ENCODE measurements around the gene CIC.
"Not testable (repeated sequence)": the region's sequence is repeated elsewhere in the genome, so short reads cannot be mapped to it uniquely, and the experiment has no call there.

The CIC gene

GRCh38 chr19:42313096-42313839 is 44.2 kb downstream of the CIC start, which contains the start of gene TMEM145:
Gene TMEM145 (plus strand): TSS chr19:42313309. CDS start chr19:42313377, 68 bp downstream.
- DNase-seq (ENCODE audit: low spot score) = no peak

- no peak for DNase-seq (ENCODE audit: low spot score)
Observed at GRCh38 chr19:42313840-42314755, 45.0 kb downstream of the CIC start.

GRCh38 chr19:42315024-42315423 is 46.0 kb downstream of the CIC start:
- no peak for DNase-seq (ENCODE audit: low spot score)

- no peak for DNase-seq (ENCODE audit: low spot score)
Observed at GRCh38 chr19:42316223-42317211, 47.5 kb downstream of the CIC start.

- no peak for DNase-seq (ENCODE audit: low spot score)
Observed at GRCh38 chr19:42317535-42317934, 48.5 kb downstream of the CIC start.

GRCh38 chr19:42322305-42322704 is 53.3 kb downstream of the CIC start:
- DNase-seq (ENCODE audit: low spot score) = no peak

- no peak for DNase-seq (ENCODE audit: low spot score)
Observed at GRCh38 chr19:42323473-42323851, 54.4 kb downstream of the CIC start.

GRCh38 chr19:42323852-42324654 is 55.0 kb downstream of the CIC start:
- no peak for DNase-seq (ENCODE audit: low spot score)

- DNase-seq (ENCODE audit: low spot score) = no peak
Observed at GRCh38 chr19:42324655-42325307, 55.7 kb downstream of the CIC start.

GRCh38 chr19:42325308-42325895 is 56.4 kb downstream of the CIC start, which contains the start of gene MEGF8:
Gene MEGF8 (plus strand): TSS chr19:42325635. CDS start chr19:42326244, 609 bp downstream.
- peak; percentile 98 for DNase-seq (ENCODE audit: low spot score)

- no peak for DNase-seq (ENCODE audit: low spot score)
Observed at GRCh38 chr19:42325896-42326771, 57.1 kb downstream of the CIC start.

GRCh38 chr19:42326969-42327368 is 57.9 kb downstream of the CIC start:
- no peak for DNase-seq (ENCODE audit: low spot score)

GRCh38 chr19:42327381-42327780 is 58.3 kb downstream of the CIC start:
- DNase-seq (ENCODE audit: low spot score) = no peak

- no peak for DNase-seq (ENCODE audit: low spot score)
Observed at GRCh38 chr19:42328106-42328505, 59.1 kb downstream of the CIC start.

- DNase-seq (ENCODE audit: low spot score) = no peak
Observed at GRCh38 chr19:42328854-42329253, 59.8 kb downstream of the CIC start.

GRCh38 chr19:42330241-42330711 is 61.2 kb downstream of the CIC start:
- DNase-seq (ENCODE audit: low spot score) = no peak

GRCh38 chr19:42331333-42331732 is 62.3 kb downstream of the CIC start:
- not testable (repeated sequence) for DNase-seq (ENCODE audit: low spot score)

GRCh38 chr19:42332059-42332458 is 63.0 kb downstream of the CIC start:
- DNase-seq (ENCODE audit: low spot score) = no peak

- no peak for DNase-seq (ENCODE audit: low spot score)
Observed at GRCh38 chr19:42333018-42333417, 64.0 kb downstream of the CIC start.

Measured in hematopoietic multipotent progenitor cell treated with erythropoietin and hydrocortisone succinate and interleukin-3 and kit ligand, for 17 days (in vitro differentiated cells).